ENCODE data around the gene MAP7. TPM values are rescaled to one million over a fixed set of nuclear protein-coding genes. Genes with fewer than 3 reads are reported as not detected.
"Not testable (repeated sequence)": the region's sequence is repeated elsewhere in the genome, so short reads cannot be mapped to it uniquely, and the experiment has no call there.

Gene MAP7
- total and polyA plus RNA-seq, 9 of the 15 experiments (the other 6 are each of a cell fraction or from before 2014, with no cell fraction given): 0.76 to 7.7 (median 3.9) TPM

DNA sequence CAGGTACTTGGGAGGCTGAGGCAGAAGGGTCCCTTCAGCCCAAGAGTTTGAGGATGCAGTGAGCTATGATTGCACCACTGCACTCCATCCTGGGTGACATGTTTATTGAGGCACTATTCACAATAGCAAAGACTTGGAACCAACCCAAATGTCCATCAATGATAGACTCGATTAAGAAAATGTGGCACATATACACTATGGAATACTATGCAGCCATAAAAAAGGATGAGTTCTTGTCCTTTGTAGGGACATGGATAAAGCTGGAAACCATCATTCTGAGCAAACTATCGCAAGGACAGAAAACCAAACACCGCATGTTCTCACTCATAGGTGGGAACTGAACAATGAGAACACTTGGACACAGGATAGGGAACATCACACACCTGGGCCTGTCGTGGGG, 149.0 kb downstream of the MAP7 start:
- H3K9ac ChIP-seq (ENCODE audit: insufficient read depth in 1 of 2, low read depth in 2 of 2, low read length in 2 of 2); in situ Hi-C loops (cut with MboI); H4K20me1 ChIP-seq (replicated peaks; ENCODE audit: control insufficient read depth, insufficient read depth, low read length); H3K9me1 ChIP-seq (ENCODE audit: control insufficient read depth, insufficient read depth, low read length); ATAC-seq; POLR2A ChIA-PET; BruUV-seq (replicated peaks); H3K79me2 ChIP-seq (ENCODE audit: control insufficient read depth, insufficient read depth, low read length); DNase-seq (ENCODE audit: extremely low read depth in 1 of 4, low spot score in 3 of 4); H3K9me3 ChIP-seq (replicated peaks; ENCODE audit: control insufficient read depth, insufficient read depth, low read depth, low read length); FAIRE-seq; H3K36me3 ChIP-seq (ENCODE audit: control insufficient read depth, insufficient read depth, low read length); H3K27me3 ChIP-seq (ENCODE audit: control insufficient read depth in 2 of 2, insufficient read depth in 2 of 2, low read length in 2 of 2); H3K27ac ChIP-seq (ENCODE audit: extremely low read depth, low read depth, low read length); intact Hi-C loops (cut with micrococcal nuclease); H3K4me2 ChIP-seq (ENCODE audit: insufficient read depth, low read length); H3K4me3 ChIP-seq; H2AFZ ChIP-seq (ENCODE audit: low read depth, low read length); CTCF ChIA-PET (ENCODE audit: low intra/inter-chr PET ratio): not testable (repeated sequence)
- TF ChIP-seq HDAC2 (IDR thresholded peaks at IDR 0.05): peak; percentile 22; the same call in 1 of the 2 replicates
- TF ChIP-seq ZNF146 (CRISPR knock-in tag; IDR thresholded peaks at IDR 0.05; ENCODE audit: unreplicated experiment): peak; percentile 86
- TF ChIP-seq BCOR (IDR thresholded peaks at IDR 0.05): peak; percentile 46; the same call in 1 of the 2 replicates
- TF ChIP-seq KDM1A (IDR thresholded peaks at IDR 0.05): peak in 1 of 2 experiments; percentile 22; a peak in 1 of 4 replicates
- 25% methylated on average over 4 of the region's 4 CpGs for WGBS (ENCODE audit: insufficient coverage, low coverage, missing lambda C conversion rate)
- peaks cover 4 to 40% of the 10 kb centered on the region in 2 experiments for H3K4me1 ChIP-seq (replicated peaks in 1 of 2; ENCODE audit: control insufficient read depth in 2 of 2, insufficient read depth in 2 of 2, low read length in 2 of 2)

DNA sequence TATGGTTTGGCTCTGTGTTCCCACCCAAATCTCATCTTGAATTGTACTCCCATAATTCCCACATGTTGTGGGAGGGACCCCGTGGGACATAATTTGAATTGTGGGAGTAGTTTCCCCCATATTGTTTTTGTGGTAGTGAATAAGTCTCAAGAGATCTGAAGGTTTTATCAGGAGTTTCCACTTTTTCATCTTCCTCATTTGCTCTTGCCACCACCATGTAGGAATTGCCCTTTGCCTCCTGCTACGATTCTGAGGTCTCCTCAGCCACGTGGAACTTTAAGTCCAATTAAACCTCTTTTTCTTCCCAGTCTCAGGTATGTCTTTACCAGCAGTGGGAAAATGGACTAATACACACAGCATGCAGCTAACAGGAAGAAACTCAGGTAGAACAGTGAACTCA, 151.8 kb downstream of the MAP7 start:
- POLR2A ChIA-PET: interaction anchor here (1.0 kb wide), 1 partner anchor 11 kb away, joined by 3 read pairs; no protein-coding TSS in a partner anchor
- peaks cover 4 to 16% of the 10 kb centered on the region in 2 experiments for H3K4me1 ChIP-seq (replicated peaks in 1 of 2; ENCODE audit: control insufficient read depth in 2 of 2, insufficient read depth in 2 of 2, low read length in 2 of 2)
- ATAC-seq (no peak), FAIRE-seq (no peak), DNase-seq (ENCODE audit: extremely low read depth in 1 of 4, low spot score in 3 of 4) (no peak)
- WGBS (ENCODE audit: insufficient coverage, low coverage, missing lambda C conversion rate): 12% methylated on average over 3 of the region's 3 CpGs
- H3K4me2 ChIP-seq (ENCODE audit: insufficient read depth, low read length): no peak overlapping the region
- TF ChIP-seq ZNF766 (CRISPR knock-in tag; conservative IDR thresholded peaks at IDR 0.05): 0 out of 2 replicates have a peak, but pooled peaks have one; percentile 21
- no peak for TF ChIP-seq SRSF3 (IDR thresholded peaks at IDR 0.05; ENCODE audit: insufficient read depth, low read length)
- peak; percentile 52 for TF ChIP-seq ZFP36 (IDR thresholded peaks at IDR 0.05; ENCODE audit: low read depth, low read length, partially characterized antibody)
- H3K79me2 ChIP-seq (ENCODE audit: control insufficient read depth, insufficient read depth, low read length): no peaks in the 10 kb centered on the region
- no peak overlapping the region for H3K27ac ChIP-seq (ENCODE audit: extremely low read depth, low read depth, low read length)
- H2AFZ ChIP-seq (ENCODE audit: low read depth, low read length): no peak overlapping the region
- H3K27me3 ChIP-seq (ENCODE audit: control insufficient read depth in 2 of 2, insufficient read depth in 2 of 2, low read length in 2 of 2): no peaks in the 10 kb centered on the region
- H3K9me1 ChIP-seq (ENCODE audit: control insufficient read depth, insufficient read depth, low read length): no peaks in the 10 kb centered on the region
- no peaks in the 10 kb centered on the region for H4K20me1 ChIP-seq (replicated peaks; ENCODE audit: control insufficient read depth, insufficient read depth, low read length)
- H3K9me3 ChIP-seq (replicated peaks; ENCODE audit: control insufficient read depth, insufficient read depth, low read depth, low read length): no peaks in the 10 kb centered on the region
- H3K4me3 ChIP-seq: no peak overlapping the region
- in situ Hi-C loops (cut with MboI) (no loop called here), intact Hi-C loops (cut with micrococcal nuclease) (no loop called here)
- H3K36me3 ChIP-seq (ENCODE audit: control insufficient read depth, insufficient read depth, low read length): no peaks in the 10 kb centered on the region
- H3K9ac ChIP-seq (ENCODE audit: insufficient read depth in 1 of 2, low read depth in 2 of 2, low read length in 2 of 2): no peak overlapping the region
- BruUV-seq (replicated peaks): no TSS peak
- CTCF ChIA-PET (ENCODE audit: low intra/inter-chr PET ratio): no interaction called here
